ENCODE measurements around the gene ALOX15. TPM values are rescaled to one million over a fixed set of nuclear protein-coding genes. Genes with fewer than 3 reads are reported as not detected.
A peak's percentile ranks its signal among the peaks of the same experiment; 100 is the strongest.
"Not testable (repeated sequence)": the region's sequence is repeated elsewhere in the genome, so short reads cannot be mapped to it uniquely, and the experiment has no call there.

The ALOX15 gene, protein sequence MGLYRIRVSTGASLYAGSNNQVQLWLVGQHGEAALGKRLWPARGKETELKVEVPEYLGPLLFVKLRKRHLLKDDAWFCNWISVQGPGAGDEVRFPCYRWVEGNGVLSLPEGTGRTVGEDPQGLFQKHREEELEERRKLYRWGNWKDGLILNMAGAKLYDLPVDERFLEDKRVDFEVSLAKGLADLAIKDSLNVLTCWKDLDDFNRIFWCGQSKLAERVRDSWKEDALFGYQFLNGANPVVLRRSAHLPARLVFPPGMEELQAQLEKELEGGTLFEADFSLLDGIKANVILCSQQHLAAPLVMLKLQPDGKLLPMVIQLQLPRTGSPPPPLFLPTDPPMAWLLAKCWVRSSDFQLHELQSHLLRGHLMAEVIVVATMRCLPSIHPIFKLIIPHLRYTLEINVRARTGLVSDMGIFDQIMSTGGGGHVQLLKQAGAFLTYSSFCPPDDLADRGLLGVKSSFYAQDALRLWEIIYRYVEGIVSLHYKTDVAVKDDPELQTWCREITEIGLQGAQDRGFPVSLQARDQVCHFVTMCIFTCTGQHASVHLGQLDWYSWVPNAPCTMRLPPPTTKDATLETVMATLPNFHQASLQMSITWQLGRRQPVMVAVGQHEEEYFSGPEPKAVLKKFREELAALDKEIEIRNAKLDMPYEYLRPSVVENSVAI
- total RNA-seq (2021) (1.8 and 2.8 TPM in 2 replicates), Bru-seq, nascent RNA (percentile 20 among the genes with signal in this experiment), BruChase-seq, experiment 1, labeled RNA remaining after a 2-hour chase (percentile 26 among the genes with signal in this experiment), BruChase-seq, experiment 2, labeled RNA remaining after a 6-hour chase (percentile 24 among the genes with signal in this experiment)
- long read RNA-seq, partial matches to known transcripts = 3 of 5 reads
- long read RNA-seq, other reads (novel, unspliced or antisense) = 2 of 5 reads

DNA sequence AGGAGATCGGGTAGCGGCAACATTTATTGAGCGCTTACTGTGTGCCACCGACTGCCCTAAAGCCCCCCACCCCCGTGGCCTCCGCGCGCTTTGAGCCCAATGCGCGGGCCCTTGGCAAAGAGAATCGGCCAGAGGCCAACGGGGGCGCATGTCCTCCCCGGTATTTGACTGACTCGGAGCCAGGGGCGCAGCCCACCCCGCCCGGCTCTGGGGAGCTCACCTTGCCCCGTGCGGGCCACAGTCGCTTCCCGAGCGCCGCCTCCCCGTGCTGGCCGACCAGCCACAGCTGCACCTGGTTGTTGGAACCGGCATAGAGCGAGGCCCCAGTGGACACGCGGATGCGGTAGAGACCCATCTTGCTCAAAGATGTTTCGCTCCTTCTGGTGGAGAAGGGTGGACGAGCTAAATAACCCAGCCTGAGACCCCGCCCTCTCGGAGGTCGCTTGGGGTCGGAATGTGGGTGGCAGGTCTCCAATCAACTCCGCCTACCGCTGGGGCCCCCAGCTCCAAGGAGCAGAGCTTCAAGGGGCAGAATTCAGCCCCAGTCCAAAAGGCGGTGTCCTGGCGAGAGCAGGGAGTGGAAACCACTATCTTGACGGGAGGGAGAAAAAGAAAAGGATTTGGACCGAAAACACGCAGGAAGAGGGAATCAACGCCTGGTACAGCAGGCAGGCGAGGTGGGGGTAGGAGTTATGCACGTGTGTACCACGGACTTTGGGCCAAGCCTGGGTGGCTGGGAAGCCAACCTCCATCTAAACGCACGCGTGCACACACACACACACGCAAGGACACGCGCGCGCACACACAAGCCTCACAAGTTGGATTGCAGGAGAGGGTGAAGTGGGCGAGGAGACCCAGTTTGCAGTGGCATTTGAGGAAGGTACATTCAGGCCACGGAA, at the start of gene ALOX15:
Gene ALOX15, minus strand, starts transcription at position 382 of the 899 bp plus-strand sequence. Its CDS starts 27 bp downstream, at position 355.
- DNase-seq = no peak
- Histone ChIP-seq H3K27me3 (ENCODE audit: insufficient read depth, low read depth) (0 out of 2 replicates have a peak, but pooled peaks cover 4% of the 10 kb centered on the region), H2AFZ (no peak within 1 kb of the TSS), H4K20me1 (ENCODE audit: insufficient read depth) (no peaks in the 10 kb centered on the region), H3K79me2 (ENCODE audit: low read depth) (no peaks in the 10 kb centered on the region), H3K9me2 (ENCODE audit: insufficient read depth) (no peaks in the 10 kb centered on the region), H3K4me2 (no peak within 1 kb of the TSS), H3K36me3 (ENCODE audit: low read depth) (no peaks in the 10 kb centered on the region), H3K9me3 (ENCODE audit: insufficient read depth, low read depth) (no peaks in the 10 kb centered on the region), H3F3A (ENCODE audit: insufficient read depth, low read depth) (0 out of 2 replicates have a peak, but pooled peaks cover under 1% of the 10 kb centered on the region), H3K4me1 (replicated peaks; ENCODE audit: insufficient read depth) (peaks cover 10% of the 10 kb centered on the region; the same call in 1 of the 2 replicates), H3K4me3 (no peak within 1 kb of the TSS), H3K27ac (no peak within 1 kb of the TSS)
- CTCF ChIA-PET = interaction anchor here (0.6 kb wide), 1 partner anchor 37 kb away, joined by 3 read pairs; no protein-coding TSS in a partner anchor
- no peak for TF ChIP-seq EZH2 (IDR thresholded peaks at IDR 0.05; ENCODE audit: low read depth)
- TF ChIP-seq, protein P1, sequence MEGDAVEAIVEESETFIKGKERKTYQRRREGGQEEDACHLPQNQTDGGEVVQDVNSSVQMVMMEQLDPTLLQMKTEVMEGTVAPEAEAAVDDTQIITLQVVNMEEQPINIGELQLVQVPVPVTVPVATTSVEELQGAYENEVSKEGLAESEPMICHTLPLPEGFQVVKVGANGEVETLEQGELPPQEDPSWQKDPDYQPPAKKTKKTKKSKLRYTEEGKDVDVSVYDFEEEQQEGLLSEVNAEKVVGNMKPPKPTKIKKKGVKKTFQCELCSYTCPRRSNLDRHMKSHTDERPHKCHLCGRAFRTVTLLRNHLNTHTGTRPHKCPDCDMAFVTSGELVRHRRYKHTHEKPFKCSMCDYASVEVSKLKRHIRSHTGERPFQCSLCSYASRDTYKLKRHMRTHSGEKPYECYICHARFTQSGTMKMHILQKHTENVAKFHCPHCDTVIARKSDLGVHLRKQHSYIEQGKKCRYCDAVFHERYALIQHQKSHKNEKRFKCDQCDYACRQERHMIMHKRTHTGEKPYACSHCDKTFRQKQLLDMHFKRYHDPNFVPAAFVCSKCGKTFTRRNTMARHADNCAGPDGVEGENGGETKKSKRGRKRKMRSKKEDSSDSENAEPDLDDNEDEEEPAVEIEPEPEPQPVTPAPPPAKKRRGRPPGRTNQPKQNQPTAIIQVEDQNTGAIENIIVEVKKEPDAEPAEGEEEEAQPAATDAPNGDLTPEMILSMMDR (conservative IDR thresholded peaks at IDR 0.05) = no peak
- BruUV-seq (replicated peaks) = no TSS peak
- POLR2A ChIA-PET (ENCODE audit: unreplicated experiment) = no interaction called here
- intact Hi-C loops (cut with micrococcal nuclease; ENCODE audit: unreplicated experiment) = no loop called here

DNA sequence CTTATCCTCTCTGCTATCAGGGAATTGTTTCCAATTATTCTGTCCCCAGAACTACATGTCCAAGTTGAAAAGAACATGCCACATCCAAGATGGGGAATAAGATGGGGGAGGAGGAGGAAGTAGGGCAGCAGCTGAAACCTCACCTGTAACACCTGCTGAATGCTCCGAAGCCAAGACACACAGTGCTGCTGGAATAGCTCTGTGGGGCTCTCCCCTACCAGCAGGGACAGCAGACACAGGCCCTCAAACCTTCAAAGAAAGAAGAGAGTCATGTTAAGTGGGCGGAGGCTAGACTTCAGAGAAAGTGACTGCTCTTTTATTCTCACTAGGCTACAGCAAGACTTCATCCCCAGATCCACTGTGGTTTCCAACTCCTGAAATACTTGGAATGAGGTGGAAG, 49.3 kb upstream of the ALOX15 start:
- no peaks in the 10 kb centered on the region for H3K9me2 ChIP-seq (ENCODE audit: insufficient read depth)
- peaks cover 19% of the 10 kb centered on the region for H3K36me3 ChIP-seq (ENCODE audit: low read depth)
- no peak overlapping the region for H3K27ac ChIP-seq
- H3K4me3 ChIP-seq = no peak overlapping the region
- peaks cover 9% of the 10 kb centered on the region; the same call in 1 of the 2 replicates for H3F3A ChIP-seq (ENCODE audit: insufficient read depth, low read depth)
- no peak overlapping the region for H2AFZ ChIP-seq
- H3K27me3 ChIP-seq (ENCODE audit: insufficient read depth, low read depth) = no peaks in the 10 kb centered on the region
- ChIA-PET POLR2A (ENCODE audit: unreplicated experiment) (no interaction called here), CTCF (no interaction called here)
- H3K9me3 ChIP-seq (ENCODE audit: insufficient read depth, low read depth) = no peaks in the 10 kb centered on the region
- intact Hi-C loops (cut with micrococcal nuclease; ENCODE audit: unreplicated experiment) = no loop called here
- peaks cover 77% of the 10 kb centered on the region for H3K79me2 ChIP-seq (ENCODE audit: low read depth)
- DNase-seq = no peak
- H3K4me2 ChIP-seq = no peak overlapping the region
- H4K20me1 ChIP-seq (ENCODE audit: insufficient read depth) = peaks cover 75% of the 10 kb centered on the region
- no peaks in the 10 kb centered on the region for H3K4me1 ChIP-seq (replicated peaks; ENCODE audit: insufficient read depth)
- TF ChIP-seq, protein P1 (conservative IDR thresholded peaks at IDR 0.05) = no peak
- TF ChIP-seq EZH2 (IDR thresholded peaks at IDR 0.05; ENCODE audit: low read depth) = no peak
- no TSS peak for BruUV-seq (replicated peaks)

DNA sequence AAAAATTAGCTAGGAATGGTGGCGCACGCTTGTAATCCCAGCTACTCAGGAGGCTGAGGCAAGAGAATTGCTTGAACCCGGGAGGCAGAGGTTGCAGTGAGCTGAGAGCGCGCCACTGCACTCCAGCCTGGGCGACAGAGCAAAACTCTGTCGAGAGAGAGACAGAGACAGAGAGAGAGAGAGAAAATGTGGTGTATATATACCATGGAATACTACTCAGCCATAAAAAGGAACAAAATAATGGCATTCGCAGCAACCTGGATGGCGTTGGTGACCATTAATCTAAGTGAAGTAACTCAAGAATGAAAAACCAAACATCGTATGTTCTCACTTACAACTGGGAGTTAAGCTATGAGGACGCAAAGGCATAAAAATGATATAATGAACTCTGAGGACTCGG, 48.4 kb upstream of the ALOX15 start:
- H4K20me1 ChIP-seq (ENCODE audit: insufficient read depth) = peaks cover 80% of the 10 kb centered on the region
- DNase-seq; H3K9me2 ChIP-seq (ENCODE audit: insufficient read depth); CTCF ChIA-PET; H3K27ac ChIP-seq; H3K4me2 ChIP-seq; H2AFZ ChIP-seq; H3K27me3 ChIP-seq (ENCODE audit: insufficient read depth, low read depth); H3K9me3 ChIP-seq (ENCODE audit: insufficient read depth, low read depth); H3K4me3 ChIP-seq; POLR2A ChIA-PET (ENCODE audit: unreplicated experiment); H3K4me1 ChIP-seq (replicated peaks; ENCODE audit: insufficient read depth); H3F3A ChIP-seq (ENCODE audit: insufficient read depth, low read depth); BruUV-seq (replicated peaks); intact Hi-C loops (cut with micrococcal nuclease; ENCODE audit: unreplicated experiment): not testable (repeated sequence)
- peaks cover 69% of the 10 kb centered on the region for H3K79me2 ChIP-seq (ENCODE audit: low read depth)
- peaks cover 19% of the 10 kb centered on the region for H3K36me3 ChIP-seq (ENCODE audit: low read depth)

DNA sequence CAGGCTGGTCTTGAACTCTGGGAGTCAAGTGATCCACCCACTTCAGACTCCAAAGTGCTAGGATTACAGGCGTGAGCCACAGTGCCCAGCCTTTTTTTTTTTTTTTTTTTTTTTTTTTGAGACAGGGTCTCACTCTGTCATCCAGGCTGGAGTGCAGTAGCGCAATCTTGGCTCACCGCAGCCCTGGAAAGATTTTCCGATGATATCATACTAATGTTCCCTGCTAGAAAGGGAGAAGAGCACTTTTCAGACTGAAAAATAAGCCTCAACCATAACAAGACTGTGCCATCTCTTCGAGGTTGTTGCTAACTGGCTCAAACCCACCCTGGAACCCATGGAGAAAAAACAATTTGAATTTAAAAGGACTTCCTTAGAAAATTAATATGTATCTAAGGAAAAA, 42.3 kb upstream of the ALOX15 start:
- BruUV-seq (replicated peaks); CTCF ChIA-PET; POLR2A ChIA-PET (ENCODE audit: unreplicated experiment); H3K9me2 ChIP-seq (ENCODE audit: insufficient read depth); H3K9me3 ChIP-seq (ENCODE audit: insufficient read depth, low read depth); H3K4me2 ChIP-seq; H3K4me3 ChIP-seq; intact Hi-C loops (cut with micrococcal nuclease; ENCODE audit: unreplicated experiment); H3K27ac ChIP-seq; DNase-seq; H3K27me3 ChIP-seq (ENCODE audit: insufficient read depth, low read depth); H2AFZ ChIP-seq: not testable (repeated sequence)
- peaks cover 29% of the 10 kb centered on the region for H3K4me1 ChIP-seq (replicated peaks; ENCODE audit: insufficient read depth)
- peaks cover 46% of the 10 kb centered on the region for H3F3A ChIP-seq (ENCODE audit: insufficient read depth, low read depth)
- H4K20me1 ChIP-seq (ENCODE audit: insufficient read depth) = peaks cover 56% of the 10 kb centered on the region
- peaks cover 24% of the 10 kb centered on the region for H3K79me2 ChIP-seq (ENCODE audit: low read depth)
- peaks cover 34% of the 10 kb centered on the region for H3K36me3 ChIP-seq (ENCODE audit: low read depth)

Measured in PC-9 (cell line).